Measurements from ENCODE around the gene MAP3K6.

MAP3K6 gene

GRCh38 chr1:27333717-27334279 lies 33.0 kb downstream of the MAP3K6 start:
- DNase-seq: no peak

DNA sequence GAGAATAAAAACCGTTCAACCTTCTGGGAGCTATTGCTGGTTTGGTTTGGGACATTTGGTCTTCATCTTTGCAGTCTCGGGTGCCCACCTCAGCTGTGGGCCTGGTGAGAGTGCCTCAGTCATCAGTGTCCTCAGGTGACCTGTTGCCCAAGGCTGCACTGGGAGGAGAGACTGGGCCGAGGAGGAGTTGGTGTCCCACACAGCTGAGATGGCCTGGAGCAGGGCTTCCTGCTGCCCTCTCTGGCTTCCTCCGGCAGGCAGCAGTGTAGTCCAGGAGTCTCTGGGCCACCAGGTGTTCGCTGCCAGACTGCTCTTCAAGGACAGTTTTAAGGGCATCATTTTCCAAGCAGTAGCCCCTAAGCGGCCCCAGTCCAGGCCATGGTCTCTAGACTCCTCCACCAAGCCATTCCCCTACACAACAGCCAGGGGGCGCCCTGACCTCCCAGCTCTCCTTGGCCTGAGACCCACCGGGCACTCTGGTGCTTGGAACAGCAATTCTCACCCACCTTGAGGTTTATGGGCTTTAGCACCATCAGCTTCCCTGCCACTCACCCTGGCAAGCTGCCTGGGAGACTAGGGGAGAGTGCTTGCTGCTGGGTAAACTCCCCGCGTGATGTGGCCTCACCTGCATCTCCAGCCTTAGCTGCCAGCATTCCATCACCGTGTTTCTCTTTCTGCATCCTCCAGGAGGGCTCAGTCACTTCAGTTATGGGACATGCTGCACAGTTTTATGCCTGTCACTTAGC lies 34.1 kb downstream of the MAP3K6 start:
- DNase-seq: no peak

DNA sequence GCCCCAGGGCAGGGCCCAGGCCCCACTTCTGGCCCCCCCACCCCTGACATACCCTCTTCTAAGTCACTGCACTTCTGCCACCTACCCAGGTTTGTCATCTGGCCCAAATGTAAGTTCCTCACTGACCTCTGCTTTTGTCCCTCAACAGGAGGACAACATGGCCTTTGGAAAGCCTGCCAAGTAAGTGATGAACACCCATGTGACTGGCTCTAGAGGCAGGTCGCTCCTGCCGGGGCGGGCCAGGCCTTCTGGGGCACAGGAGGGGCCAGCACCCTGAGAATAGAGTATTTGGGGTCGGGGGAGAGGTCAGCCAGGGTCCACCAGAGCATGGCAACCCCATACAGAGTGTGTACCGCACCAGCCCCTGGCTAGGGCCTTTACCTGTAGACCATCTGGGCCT lies 34.8 kb downstream of the MAP3K6 start:
- no peak for DNase-seq

GRCh38 chr1:27331426-27331825 lies 35.3 kb downstream of the MAP3K6 start:
- no peak for DNase-seq

DNA sequence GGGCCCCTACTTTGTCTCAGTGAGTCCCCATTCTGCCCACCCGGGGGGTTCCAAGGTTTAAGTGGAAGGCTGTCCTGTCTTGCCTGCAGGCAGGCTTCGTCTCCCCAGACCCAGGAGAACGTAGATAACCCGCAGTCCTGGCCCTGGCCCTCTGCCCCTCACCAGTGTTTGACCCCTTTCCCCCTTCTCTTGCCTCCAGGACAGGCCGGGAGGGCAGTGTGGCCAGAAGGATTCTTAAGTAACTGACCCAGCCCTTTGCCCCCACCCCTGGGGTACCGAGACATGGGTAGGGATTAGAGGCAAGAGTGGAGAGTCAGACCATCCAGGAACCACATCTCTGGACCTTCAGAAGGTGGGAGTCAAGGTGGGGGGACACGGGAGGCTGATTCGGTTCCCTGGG lies 36.0 kb downstream of the MAP3K6 start:
- no peak for DNase-seq

GRCh38 chr1:27327964-27328363 lies 38.8 kb downstream of the MAP3K6 start:
- no peak for DNase-seq

DNA sequence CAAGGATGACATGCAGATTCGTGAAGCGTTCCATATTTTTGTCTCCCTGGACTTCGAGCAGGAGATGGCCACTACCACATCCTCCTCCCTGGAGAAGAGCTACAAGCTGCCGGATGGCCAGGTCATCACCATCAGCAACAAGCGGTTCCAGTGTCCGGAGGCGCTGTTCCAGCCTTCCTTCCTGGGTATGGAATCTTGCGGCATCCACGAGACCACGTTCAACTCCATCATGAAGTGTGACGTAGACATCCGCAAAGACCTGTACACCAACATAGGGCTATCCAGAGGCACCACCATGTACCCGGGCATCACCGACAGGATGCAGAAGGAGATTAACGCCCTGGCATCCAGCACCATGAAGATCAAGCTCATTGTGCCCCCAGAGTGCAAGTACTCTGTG lies 41.5 kb downstream of the MAP3K6 start:
- DNase-seq: no peak

DNA sequence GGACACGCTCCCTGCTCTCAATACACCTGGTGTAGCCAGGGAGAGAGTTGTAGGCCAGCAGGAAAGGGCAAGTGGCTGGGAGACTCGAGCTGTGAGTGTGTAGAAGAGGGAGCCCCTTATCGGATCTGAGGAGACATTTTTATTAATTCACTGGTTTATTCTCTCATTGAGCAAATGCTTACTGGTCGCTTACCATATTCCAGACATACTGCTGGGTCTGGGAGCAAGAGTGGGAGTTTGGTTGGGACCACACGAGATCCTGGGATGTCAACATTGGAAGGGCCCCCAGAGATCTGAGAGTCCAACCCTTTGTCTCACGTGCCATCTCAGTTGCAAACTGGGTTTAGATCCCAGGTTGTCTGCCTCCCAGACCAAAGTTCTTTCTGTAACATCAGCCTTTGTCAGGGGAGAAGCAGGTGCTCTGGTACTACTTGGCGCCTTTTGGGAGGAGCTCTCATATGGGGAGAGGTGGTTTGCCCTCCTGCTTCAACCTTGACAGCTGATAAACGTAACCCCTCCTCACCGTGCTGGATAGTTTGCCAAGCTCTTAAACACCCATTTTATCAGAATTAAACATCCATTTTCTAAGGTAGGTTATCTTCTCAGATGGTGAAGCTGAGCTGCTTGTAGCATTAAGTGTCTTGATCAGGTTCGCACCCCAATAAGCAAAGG lies 44.1 kb downstream of the MAP3K6 start:
- no peak for DNase-seq

DNA sequence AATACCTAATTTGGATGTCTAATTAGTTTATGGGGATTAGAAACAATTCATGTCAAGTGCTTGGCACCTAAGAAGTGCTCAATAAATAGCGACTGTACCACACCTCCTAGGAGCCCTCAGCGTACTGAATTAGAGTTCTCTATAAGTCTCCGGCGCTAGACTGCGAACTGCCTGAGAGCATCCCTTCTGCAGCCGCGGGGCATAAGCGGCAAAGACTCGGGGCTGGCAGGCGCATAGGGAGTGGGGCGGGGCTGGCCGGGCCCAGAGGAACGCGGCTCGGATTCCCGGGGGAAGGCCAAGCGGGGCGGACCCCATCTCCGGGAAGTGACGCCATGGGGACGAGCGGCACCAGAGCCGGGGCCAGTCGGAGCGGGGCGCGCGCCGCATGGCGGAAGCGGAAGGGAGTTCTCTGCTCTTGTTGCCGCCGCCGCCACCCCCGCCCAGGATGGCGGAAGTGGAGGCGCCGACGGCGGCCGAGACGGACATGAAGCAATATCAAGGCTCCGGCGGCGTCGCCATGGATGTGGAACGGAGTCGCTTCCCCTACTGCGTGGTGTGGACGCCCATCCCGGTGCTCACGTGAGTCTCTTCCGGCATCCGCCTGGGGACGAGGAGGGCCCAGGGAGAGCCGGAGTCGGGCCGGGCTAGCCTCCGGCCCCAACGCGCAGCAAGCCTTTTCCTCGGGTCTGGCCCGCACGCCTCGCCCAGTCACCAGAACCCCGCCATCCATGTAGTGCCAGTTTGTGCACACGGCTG lies 44.8 kb downstream of the MAP3K6 start, which contains the start of gene TMEM222:
Gene TMEM222 (plus strand): TSS at position 351 of the 756 bp plus-strand sequence. CDS start 35 bp downstream, at position 386.
- DNase-seq: peak; percentile 98

- no peak for DNase-seq
Observed at GRCh38 chr1:27318596-27318995, 48.2 kb downstream of the MAP3K6 start.

DNA sequence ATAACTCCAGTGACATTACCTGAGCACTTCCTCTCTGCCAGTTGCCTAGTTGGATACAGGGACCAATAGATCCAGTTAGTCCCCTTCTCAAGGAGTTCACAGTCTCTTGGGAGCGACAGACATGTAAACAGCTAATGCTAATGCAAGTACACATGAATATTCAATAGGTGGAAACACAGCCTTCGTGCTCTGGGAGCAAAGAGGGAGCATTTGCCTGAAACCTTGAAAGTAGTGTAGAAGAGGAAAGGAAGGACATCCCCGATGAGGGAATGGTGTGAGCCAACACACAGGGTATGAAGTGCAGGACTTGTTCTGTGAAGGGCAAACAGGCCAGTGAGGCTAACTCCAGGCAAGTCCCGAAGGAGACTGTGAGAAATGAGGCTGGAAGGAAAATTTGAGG lies 48.6 kb downstream of the MAP3K6 start:
- no peak for DNase-seq

GRCh38 chr1:27316860-27317259 lies 49.9 kb downstream of the MAP3K6 start:
- DNase-seq: no peak

- no peak for DNase-seq
Observed at GRCh38 chr1:27314737-27315136, 52.0 kb downstream of the MAP3K6 start.

DNA sequence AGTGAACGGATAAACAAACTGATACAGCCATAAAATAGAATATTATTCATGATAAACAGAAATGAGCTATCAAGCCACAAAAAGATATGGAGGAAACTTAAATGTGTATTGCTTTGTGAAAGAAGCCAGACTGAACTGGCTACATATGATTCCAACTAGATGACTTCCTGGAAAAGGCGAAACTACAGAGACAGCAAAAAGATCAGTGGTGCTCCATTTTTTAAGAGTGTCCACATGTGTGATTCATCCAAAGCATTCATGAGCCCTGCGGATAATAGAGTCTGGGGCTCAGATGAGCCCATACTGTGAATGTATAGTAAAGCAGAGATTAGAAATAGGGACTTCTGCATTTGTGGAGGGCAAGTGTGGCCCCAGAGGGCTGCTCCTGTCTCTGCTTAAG lies 52.6 kb downstream of the MAP3K6 start:
- no peak for DNase-seq

DNA sequence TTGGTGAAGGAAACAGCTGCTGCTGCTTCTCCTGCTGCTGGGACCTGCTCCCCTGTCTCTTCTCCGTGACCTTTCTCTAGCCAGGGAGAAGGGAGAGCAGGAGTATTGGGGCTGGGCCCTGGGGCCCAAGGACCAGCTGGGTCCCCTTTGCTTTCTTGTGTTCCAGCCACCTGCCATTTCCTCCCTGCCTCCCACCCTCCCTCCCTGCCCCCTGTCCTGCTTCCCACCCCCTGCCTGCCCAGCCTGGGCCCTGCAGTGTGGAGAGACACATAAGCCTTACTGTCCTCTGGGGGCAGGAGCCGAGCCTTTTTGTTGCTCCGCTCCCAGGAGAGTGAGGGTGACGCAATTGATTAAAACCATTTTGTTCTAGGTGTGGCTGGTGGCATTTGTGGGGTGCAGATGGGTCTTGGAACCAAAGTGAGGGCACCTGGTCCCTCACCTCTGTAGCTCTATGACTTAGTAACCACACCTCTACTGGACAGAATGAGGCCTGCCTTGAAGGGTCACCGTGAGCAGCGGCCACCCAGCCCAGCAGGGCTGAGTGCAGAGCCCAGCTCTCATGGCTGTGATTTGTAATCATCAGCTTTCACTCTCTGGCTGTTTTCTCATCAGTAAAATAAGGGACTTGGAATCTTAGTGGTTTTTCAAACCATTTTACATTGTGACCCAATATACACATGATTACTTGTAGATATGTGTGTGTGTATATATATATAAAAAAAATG lies 58.7 kb downstream of the MAP3K6 start:
- no peak for DNase-seq

DNA sequence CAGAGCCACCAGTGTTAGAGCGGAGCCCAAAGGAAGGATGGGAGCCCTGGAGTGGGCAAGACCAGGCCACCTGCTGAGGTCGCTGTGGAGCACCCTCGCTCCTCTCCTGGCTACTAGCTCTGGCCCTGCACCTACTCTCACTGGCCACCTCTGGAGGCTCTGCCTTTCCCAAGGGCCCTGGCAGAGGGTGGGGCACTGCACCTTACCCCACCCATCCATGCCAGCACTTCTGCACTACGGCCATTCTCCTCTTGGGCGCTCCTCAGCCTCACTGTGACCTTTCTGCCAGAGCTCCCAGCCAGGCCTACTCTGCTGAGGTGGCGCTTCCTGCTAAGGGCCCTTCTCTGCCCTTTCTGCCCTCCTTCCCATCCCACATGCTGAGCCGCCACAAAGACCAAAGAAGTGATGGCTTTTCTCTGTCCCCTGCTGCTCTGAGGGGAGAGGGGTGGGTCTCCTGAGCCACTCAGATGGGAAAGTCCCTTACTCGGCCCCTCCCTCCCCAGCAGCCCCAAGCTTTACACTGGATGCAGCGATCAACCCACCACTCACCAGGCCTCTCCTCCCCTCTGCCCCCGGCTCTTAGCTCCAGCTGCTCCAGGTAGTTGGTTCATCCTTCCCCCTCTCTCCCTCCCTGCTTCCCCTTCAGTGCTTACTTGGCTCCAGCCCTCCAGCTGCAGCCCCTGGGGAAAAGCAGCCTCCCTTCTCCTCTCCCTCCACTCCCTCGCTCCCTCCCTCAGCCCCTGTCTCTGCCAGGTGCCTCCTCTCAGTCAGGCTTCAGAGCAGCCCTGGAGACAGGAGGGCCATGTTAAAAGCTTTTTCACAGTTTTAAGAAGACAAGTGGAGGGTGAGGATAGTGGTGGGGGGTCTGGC lies 59.6 kb downstream of the MAP3K6 start:
- DNase-seq: no peak

DNA sequence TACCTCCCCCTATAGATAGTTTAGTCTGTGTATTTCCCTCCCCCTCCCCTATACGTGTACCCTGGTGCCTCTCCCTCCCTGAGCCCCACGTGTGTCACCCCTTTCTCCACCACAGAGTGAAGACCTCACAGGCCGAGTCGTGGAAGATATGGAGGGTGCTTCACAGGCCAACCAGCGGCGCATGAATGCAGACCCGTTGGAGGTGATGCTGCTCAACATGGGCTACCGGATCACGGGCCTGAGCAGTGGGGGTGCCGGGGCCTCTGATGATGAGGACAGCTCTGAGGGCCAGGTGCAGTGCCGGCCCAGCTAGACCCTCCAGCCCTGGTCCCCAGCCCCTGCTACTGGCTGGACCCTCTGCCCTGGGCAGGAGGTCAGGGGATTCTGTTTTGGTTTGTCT lies 60.7 kb downstream of the MAP3K6 start:
- DNase-seq: no peak

All from femur (tissue), 1 donor.